Lower leg skin (tissue), 3 donors: ENCODE results near the gene PKP4.

Source experiments
- CTCF ChIP-seq, 3 donors: fragments of 450-650 bp; IDR thresholded peaks; one replicate each; pipeline ENCODE4 v1.5.1; 2016; ENCODE audit warnings: antibody characterized with exemption in 3 of 3, mild to moderate bottlenecking in 3 of 3, moderate library complexity in 2 of 3
- POLR2A ChIP-seq, 2 donors: fragments of 450-650 bp; IDR thresholded peaks; one replicate each; pipeline ENCODE4 v1.6.1; 2016 to 2017; ENCODE audit warnings: antibody characterized with exemption in 2 of 2, mild to moderate bottlenecking in 1 of 2, moderate library complexity in 1 of 2

GRCh38 chr2:158730621-158731140 is 273.9 kb downstream of the PKP4 start:
- TF ChIP-seq CTCF (IDR thresholded peaks at IDR 0.05) (no peak), POLR2A (IDR thresholded peaks at IDR 0.05) (no peak)
